H1 (cell line): ENCODE measurements around the gene RBP3.

Experiments used
- CEBPB ChIP-seq: IDR thresholded peaks from 2 replicates; pipeline ENCODE4 v1.6.1; 2012; ENCODE audit warnings: low read depth, low read length
- CHD2 ChIP-seq: IDR thresholded peaks from 2 replicates; pipeline ENCODE4 v1.6.1; 2012; ENCODE audit warnings: low read length, improper control_type of control experiment
- CTCF ChIP-seq, 3 experiments: IDR thresholded peaks; 1 replicate in 2 of 3; 2 replicates in 1 of 3; pipeline versions ENCODE4 v1.5.1 to v1.6.1; 2011; ENCODE audit warnings: low read length in 3 of 3, mild to moderate bottlenecking in 3 of 3, inconsistent platforms in 2 of 3, low read depth in 1 of 3, moderate library complexity in 1 of 3; ENCODE audit not compliant: insufficient read depth in 1 of 3; ENCODE audit errors: control extremely low read depth in 1 of 3
- EP300 ChIP-seq, 2 experiments: IDR thresholded peaks; 1 replicate in 1 of 2; 2 replicates in 1 of 2; pipeline ENCODE4 v1.6.1; 2011 to 2012; ENCODE audit warnings: low read depth in 2 of 2, low read length in 2 of 2, mild to moderate bottlenecking in 2 of 2, borderline replicate concordance in 1 of 2, inconsistent platforms in 1 of 2, moderate library complexity in 1 of 2
- HDAC2 ChIP-seq, 2 experiments: fragments of 300-600 bp in 1 of 2; sonication (generic) in 1 of 2; IDR thresholded peaks; 2 replicates each; pipeline ENCODE4 v1.6.1; 2011 to 2012; ENCODE audit warnings: low read depth in 2 of 2, low read length in 2 of 2, mild to moderate bottlenecking in 2 of 2, moderate library complexity in 2 of 2, borderline replicate concordance in 1 of 2, inconsistent platforms in 1 of 2
- HDAC6 ChIP-seq: IDR thresholded peaks from one replicate; pipeline ENCODE4 v1.7.1; 2012; ENCODE audit warnings: low read depth, mild to moderate bottlenecking, inconsistent platforms, low read length, moderate library complexity
- JUN ChIP-seq: IDR thresholded peaks from 2 replicates; pipeline ENCODE4 v1.6.1; 2011; ENCODE audit warnings: low read depth, mild to moderate bottlenecking, improper control_type of control experiment, low read length
- MAX ChIP-seq: IDR thresholded peaks from 2 replicates; pipeline ENCODE4 v1.6.1; 2012; ENCODE audit warnings: inconsistent platforms
- POLR2A ChIP-seq, 2 experiments: IDR thresholded peaks; 1 replicate in 1 of 2; 2 replicates in 1 of 2; pipeline ENCODE4 v1.6.1; 2011; ENCODE audit warnings: low read depth in 2 of 2, low read length in 2 of 2, mild to moderate bottlenecking in 2 of 2; ENCODE audit errors: control extremely low read depth in 1 of 2
- RAD21 ChIP-seq, 2 experiments: IDR thresholded peaks in 1 of 2; conservative IDR thresholded peaks in 1 of 2; 2 replicates each; pipeline ENCODE4 v1.6.1; 2011; ENCODE audit warnings: low read depth in 2 of 2, low read length in 2 of 2, improper control_type of control experiment in 1 of 2, inconsistent platforms in 1 of 2, mild to moderate bottlenecking in 1 of 2, moderate library complexity in 1 of 2
- SP2 ChIP-seq: IDR thresholded peaks from 2 replicates; pipeline ENCODE4 v1.6.1; 2012; ENCODE audit warnings: mild to moderate bottlenecking, low read length, inconsistent platforms
- USF2 ChIP-seq: IDR thresholded peaks from 2 replicates; pipeline ENCODE4 v1.6.1; 2011; ENCODE audit warnings: low read length, improper control_type of control experiment

- no peak for TF ChIP-seq MAX
- TF ChIP-seq EP300 (IDR thresholded peaks at IDR 0.05; ENCODE audit: borderline replicate concordance in 1 of 2, low read depth in 2 of 2, low read length in 2 of 2), result no peak
- no peak for TF ChIP-seq CTCF (IDR thresholded peaks at IDR 0.05; ENCODE audit: control extremely low read depth in 1 of 3, insufficient read depth in 1 of 3, low read depth in 1 of 3, low read length in 3 of 3)
- no peak for TF ChIP-seq CHD2
- TF ChIP-seq USF2, result no peak
- no peak for TF ChIP-seq POLR2A (IDR thresholded peaks at IDR 0.05; ENCODE audit: control extremely low read depth in 1 of 2, low read depth in 2 of 2, low read length in 2 of 2)
- no peak for TF ChIP-seq SP2
- TF ChIP-seq HDAC6, result no peak
- TF ChIP-seq RAD21 (IDR thresholded peaks at IDR 0.05 in 1 of 2, conservative IDR thresholded peaks at IDR 0.05 in 1 of 2; ENCODE audit: low read depth in 2 of 2, low read length in 2 of 2), result no peak
- no peak for TF ChIP-seq HDAC2 (IDR thresholded peaks at IDR 0.05; ENCODE audit: borderline replicate concordance in 1 of 2, low read depth in 2 of 2, low read length in 2 of 2)
- TF ChIP-seq CEBPB, result no peak
- no peak for TF ChIP-seq JUN
These were observed 33.5 kb downstream of the RBP3 start for GRCh38 chr10:47381427-47382379.
